GM19043 (cell line): ENCODE measurements around the gene ZNF431.
"Not testable (repeated sequence)": the region's sequence is repeated elsewhere in the genome, so short reads cannot be mapped to it uniquely, and the experiment has no call there.

Source experiments
- ATAC-seq: cut with Tn5 transposase; IDR thresholded peaks from one replicate; pipeline ENCODE4 v1.9.1; 2021; ENCODE audit warnings: low read depth; ENCODE audit not compliant: unreplicated experiment

The ZNF431 gene

DNA sequence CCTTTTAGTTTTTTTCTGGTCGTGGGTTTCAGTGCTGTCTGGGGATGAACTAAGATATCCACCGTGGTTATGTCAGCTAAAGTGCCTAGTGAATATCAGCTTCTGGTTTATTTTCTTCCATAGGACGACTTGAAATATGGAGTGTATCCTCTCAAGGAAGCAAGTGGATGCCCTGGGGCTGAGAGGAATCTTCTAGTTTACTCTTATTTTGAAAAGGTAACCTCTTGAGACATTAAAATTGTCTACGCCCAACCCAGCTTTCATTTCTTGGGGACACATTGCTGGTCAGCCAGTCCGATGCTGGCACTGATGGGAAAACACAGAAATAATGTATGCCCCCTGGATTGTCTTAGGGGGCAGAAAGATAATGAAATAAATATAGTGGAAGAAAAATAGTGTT lies 1.6 kb downstream of the ZNF431 start:
- ATAC-seq: no peak

GRCh38 chr19:21143854-21144253 lies 2.0 kb downstream of the ZNF431 start:
- ATAC-seq: no peak

DNA sequence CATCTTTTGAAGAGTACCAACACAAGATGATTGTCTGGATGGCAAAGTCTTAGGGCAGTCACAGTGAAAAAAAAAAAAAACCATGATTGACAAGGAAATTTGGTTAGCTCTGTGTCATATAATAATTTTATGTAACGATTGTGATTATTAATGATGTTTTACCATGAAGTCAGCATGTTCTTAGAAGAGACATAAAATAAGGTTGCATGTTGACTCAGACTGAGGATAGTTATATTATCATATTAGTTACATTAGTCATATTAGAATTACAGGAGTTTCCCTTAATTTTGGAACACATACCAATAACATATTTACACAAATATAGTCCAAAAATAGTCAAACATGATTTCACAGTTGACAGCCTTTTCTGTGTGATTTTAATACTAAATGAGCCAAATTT lies 5.7 kb downstream of the ZNF431 start:
- ATAC-seq: no peak

GRCh38 chr19:21148681-21149080 lies 6.8 kb downstream of the ZNF431 start:
- no peak for ATAC-seq

DNA sequence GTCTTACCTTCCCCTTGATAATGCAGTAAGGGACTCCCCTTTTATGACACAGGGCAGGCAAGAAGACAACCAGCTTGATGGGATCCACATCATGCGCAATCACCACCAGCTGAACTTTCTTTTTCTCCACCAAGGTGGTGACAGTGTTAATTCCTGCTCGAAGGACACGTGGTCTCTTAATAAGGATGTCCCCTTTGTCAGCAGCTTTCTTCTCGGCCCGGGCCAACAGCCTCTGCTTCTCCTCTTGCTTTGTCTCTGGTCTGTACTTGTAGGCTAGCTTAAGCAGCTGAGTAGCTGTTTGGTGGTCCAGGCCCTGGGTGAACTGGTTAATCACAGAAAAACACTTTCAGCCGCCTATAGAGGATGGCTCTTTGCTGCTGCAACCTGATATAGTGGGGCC lies 8.0 kb downstream of the ZNF431 start:
- ATAC-seq: no peak

DNA sequence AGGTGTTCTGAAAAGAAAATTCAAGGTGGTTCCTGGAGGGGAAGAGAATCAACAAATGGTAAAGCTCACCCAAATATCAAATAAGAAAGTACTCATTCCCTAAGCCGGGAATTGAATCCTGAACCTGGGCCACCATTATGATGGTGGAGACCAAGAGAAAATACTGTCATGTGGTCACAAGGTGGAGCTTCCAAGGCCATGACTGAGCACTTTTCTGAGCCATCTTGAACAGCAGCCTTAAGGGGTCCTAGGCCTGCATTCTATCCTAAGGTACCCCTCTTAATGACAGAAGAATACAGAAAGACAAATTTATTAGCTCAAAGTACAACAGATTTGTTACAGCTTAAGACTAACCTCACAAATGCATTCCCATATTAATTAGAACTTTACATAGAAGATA lies 9.6 kb downstream of the ZNF431 start:
- no peak for ATAC-seq

DNA sequence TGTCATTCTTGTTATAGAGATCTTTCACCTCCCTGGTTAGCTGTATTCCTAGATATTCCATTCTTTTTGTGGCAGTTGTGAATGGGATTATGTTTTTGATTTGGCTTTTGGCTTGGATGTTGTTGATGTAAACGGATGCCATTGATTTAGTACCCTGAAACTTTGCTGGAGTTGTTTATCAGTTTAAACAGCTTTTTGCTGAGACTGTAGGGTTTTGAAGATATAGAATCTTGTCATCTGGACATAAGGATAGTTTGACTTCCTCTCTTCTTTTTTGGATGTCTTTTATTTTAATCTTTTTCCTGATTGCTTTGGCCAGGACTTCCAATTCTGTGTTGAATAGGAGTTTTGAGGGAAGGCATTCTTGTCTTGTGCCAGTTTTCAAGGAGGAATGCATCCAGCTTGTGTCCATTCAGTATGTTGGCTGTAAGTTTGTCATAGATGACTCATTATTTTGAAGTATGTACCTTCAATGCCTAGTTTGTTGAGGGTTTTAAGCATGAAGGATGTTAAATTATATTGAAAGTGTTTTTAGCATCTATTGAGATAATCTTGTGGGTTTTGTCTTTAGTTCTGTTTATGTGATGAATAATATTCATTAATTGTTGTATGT lies 16.8 kb downstream of the ZNF431 start:
- no peak for ATAC-seq

GRCh38 chr19:21164541-21164940 lies 22.7 kb downstream of the ZNF431 start:
- ATAC-seq: no peak

GRCh38 chr19:21166436-21166835 lies 24.6 kb downstream of the ZNF431 start:
- ATAC-seq: no peak

- no peak for ATAC-seq
Observed at GRCh38 chr19:21197590-21198295, 55.9 kb downstream of the ZNF431 start.

DNA sequence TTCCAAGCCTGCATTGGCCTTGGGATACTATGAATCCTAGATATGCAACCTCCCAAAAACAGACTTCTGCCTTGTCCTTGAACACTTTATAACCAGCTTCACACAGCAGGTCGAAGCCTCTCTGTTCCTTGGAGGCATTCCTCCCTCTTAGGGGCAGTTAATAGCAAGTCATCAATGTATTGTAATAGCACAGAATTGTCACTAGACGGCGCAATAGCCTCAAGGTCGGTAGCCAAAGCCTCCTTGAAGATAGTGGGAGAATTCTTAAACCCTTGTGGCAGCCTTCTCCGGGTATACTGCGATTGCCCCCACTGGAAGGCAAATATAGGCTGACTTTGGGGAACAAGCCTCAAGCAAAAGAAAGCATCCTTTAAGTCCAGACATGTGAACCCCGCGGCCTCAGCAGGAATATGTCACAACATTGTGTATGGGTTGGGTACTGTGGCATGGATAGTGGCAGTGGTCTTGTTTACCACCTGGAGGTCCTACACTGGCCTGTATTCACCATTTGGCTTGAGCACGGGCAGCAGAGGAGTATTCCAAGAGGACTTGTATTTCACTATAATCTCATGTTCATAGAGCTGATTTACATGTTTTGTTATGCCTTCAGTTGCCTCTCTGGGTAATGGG lies 61.1 kb downstream of the ZNF431 start:
- no peak for ATAC-seq

GRCh38 chr19:21210037-21210621 lies 68.3 kb downstream of the ZNF431 start:
- ATAC-seq: no peak

DNA sequence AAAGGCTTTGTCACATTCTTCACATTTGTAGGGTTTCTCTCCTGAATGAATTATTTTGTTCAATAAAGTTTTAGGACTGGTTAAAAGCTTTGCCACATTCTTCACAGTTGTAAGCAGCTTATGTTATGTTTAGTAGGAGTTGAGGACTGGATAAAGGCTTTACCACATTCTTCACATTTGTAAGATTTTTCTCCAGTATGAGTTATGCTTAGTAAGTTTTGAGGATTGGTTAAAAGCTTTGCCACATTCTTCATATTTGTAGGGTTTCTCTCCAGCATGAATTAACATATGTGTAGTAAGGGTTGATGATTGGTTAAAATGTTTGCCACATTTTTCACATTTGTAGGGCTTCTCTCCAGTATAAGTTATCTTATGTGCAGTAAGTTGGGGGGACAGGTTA lies 79.9 kb downstream of the ZNF431 start:
- no peak for ATAC-seq

DNA sequence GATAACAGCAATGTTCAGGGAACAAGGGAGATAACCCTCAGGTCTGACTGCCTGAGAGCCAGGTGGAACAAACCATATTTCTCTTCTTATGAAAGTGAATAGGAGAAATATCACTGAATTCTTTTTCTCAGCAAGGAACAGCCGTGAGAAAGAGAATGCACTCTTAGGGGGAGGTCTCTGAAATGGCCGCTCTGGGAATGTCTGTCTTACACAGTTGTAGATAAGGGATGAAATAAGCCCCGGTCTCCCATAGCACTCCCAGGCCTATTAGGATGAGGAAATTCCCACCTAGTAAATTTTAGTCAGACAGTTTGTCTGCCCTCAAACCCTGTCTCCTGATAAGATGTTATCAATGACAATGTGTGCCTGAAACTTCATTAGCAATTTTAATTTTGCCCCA lies 88.1 kb downstream of the ZNF431 start:
- not testable (repeated sequence) for ATAC-seq

DNA sequence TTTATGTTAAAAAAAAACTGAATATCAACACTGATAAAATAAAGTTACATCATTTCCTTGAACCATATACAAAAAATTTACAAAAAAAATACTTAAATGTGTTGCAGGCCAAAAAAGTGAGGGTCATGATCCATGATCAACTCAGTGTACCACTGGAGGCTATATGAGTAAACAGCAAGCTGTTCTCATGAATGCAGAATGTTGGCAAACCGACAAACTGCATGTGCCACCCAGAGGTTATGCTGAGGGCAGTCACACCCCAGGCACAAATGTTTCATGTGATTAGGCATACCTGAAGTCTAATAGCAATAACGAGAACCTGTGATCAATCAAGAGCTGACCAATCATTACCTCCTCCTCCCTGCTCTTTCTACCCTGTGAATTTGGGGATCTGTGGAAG lies 91.9 kb downstream of the ZNF431 start:
- no peak for ATAC-seq

GRCh38 chr19:21236751-21237150 lies 94.9 kb downstream of the ZNF431 start:
- ATAC-seq: not testable (repeated sequence)

DNA sequence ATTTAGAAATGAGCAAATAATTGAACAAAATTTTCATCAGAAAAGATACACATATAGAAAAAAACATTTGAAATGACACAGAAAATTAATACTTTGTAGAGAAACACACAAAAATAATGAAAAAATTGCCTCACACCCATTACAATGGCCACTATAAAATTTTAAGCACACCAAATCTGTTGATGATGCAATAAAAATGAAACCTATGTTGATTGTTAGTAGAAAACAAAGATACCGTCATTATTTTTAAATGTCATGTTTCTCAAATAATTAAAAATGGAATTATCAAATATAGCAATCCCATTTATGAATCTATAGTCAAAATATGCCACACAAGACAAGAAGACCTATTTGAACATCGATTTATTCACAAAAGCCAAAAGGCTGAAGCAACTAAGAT lies 96.8 kb downstream of the ZNF431 start:
- ATAC-seq: no peak
